DND-41 (cell line): ENCODE measurements around the gene DTYMK.

Experiments
- EZH2 ChIP-seq: IDR thresholded peaks from 3 replicates; pipeline ENCODE4 v1.6.1; 2012; ENCODE audit warnings: borderline replicate concordance, low read depth, mild to moderate bottlenecking, moderate library complexity, low read length, inconsistent platforms; ENCODE audit not compliant: severe bottlenecking
- TF ChIP-seq, protein P1 (sequence below): IDR thresholded peaks from 2 replicates; pipeline ENCODE4 v1.5.1; 2012; ENCODE audit warnings: borderline replicate concordance, low read length, moderate library complexity, mild to moderate bottlenecking; ENCODE audit not compliant: poor library complexity, severe bottlenecking; ENCODE audit errors: extremely low read depth

DNA sequence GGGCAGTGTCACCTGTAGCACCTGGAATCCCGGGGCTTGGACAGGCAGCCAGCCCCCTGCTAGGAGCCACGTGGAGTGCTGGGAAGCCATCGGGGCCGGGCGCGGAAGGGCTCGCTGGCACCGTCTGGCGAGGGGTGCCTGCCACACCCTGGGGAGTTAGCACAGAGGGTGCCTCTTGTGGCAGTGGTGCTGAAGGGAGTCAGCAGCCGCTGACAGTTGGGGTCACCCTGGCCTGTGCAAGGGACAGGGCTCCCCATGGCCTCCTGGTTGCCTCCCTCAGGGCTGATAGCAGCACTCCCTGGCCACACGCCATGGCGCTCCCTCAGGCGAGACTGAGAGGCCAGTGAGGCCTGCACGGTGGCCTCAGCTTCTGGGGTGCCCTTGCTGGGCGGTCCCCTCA is 33.9 kb upstream of the DTYMK start:
- TF ChIP-seq, protein P1, sequence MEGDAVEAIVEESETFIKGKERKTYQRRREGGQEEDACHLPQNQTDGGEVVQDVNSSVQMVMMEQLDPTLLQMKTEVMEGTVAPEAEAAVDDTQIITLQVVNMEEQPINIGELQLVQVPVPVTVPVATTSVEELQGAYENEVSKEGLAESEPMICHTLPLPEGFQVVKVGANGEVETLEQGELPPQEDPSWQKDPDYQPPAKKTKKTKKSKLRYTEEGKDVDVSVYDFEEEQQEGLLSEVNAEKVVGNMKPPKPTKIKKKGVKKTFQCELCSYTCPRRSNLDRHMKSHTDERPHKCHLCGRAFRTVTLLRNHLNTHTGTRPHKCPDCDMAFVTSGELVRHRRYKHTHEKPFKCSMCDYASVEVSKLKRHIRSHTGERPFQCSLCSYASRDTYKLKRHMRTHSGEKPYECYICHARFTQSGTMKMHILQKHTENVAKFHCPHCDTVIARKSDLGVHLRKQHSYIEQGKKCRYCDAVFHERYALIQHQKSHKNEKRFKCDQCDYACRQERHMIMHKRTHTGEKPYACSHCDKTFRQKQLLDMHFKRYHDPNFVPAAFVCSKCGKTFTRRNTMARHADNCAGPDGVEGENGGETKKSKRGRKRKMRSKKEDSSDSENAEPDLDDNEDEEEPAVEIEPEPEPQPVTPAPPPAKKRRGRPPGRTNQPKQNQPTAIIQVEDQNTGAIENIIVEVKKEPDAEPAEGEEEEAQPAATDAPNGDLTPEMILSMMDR = no peak
- TF ChIP-seq EZH2 = no peak
